Right ventricle myocardium inferior (tissue), 1 donor: ENCODE results near the gene ATP13A4. TPM values are rescaled to one million over a fixed set of nuclear protein-coding genes. Genes with fewer than 3 reads are reported as not detected.

ENCODE experiments used
- ATAC-seq: fragments of 200-7000 bp; cut with Tn5 transposase; one replicate; pipeline ENCODE4 v1.9.1; 2020; ENCODE audit warnings: mild to moderate bottlenecking, moderate library complexity
- DNase-seq: peaks from one replicate; pipeline ENCODE4 v3.0.0; 2021; ENCODE audit errors: missing footprints
- intact Hi-C: fragments of 100-400 bp; cut with DNase I; formaldehyde crosslinking; loops from one replicate; pipeline ENCODE4 v1.11.0; 2022
- long read RNA-seq: library from polyadenylated mRNA; unstranded; transcript quantifications from one replicate; pipeline ENCODE4 v2.0.0, GENCODE V29; 2021
- total RNA-seq: library from RNA; stranded (reverse); fragmentation: NEBNext Ultra II Directional; extraction: Animal tissue kit (Norgen Biotek cat#: 25700); gene quantifications from one replicate; pipeline ENCODE4 v1.2.1, GENCODE V29; 2021
- donor health status: DM: no; HTN: yes; CAD: no; lungs with severe emphysema.

ATP13A4 gene, protein sequence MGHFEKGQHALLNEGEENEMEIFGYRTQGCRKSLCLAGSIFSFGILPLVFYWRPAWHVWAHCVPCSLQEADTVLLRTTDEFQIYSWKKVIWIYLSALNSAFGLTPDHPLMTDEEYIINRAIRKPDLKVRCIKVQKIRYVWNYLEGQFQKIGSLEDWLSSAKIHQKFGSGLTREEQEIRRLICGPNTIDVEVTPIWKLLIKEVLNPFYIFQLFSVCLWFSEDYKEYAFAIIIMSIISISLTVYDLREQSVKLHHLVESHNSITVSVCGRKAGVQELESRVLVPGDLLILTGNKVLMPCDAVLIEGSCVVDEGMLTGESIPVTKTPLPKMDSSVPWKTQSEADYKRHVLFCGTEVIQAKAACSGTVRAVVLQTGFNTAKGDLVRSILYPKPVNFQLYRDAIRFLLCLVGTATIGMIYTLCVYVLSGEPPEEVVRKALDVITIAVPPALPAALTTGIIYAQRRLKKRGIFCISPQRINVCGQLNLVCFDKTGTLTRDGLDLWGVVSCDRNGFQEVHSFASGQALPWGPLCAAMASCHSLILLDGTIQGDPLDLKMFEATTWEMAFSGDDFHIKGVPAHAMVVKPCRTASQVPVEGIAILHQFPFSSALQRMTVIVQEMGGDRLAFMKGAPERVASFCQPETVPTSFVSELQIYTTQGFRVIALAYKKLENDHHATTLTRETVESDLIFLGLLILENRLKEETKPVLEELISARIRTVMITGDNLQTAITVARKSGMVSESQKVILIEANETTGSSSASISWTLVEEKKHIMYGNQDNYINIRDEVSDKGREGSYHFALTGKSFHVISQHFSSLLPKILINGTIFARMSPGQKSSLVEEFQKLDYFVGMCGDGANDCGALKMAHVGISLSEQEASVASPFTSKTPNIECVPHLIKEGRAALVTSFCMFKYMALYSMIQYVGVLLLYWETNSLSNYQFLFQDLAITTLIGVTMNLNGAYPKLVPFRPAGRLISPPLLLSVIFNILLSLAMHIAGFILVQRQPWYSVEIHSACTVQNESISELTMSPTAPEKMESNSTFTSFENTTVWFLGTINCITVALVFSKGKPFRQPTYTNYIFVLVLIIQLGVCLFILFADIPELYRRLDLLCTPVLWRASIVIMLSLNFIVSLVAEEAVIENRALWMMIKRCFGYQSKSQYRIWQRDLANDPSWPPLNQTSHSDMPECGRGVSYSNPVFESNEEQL
- total RNA-seq = 0.38 TPM
- long read RNA-seq, partial matches to known transcripts = 0 of 1 reads
- long read RNA-seq, other reads (novel, unspliced or antisense) = 1 of 1 reads

DNA sequence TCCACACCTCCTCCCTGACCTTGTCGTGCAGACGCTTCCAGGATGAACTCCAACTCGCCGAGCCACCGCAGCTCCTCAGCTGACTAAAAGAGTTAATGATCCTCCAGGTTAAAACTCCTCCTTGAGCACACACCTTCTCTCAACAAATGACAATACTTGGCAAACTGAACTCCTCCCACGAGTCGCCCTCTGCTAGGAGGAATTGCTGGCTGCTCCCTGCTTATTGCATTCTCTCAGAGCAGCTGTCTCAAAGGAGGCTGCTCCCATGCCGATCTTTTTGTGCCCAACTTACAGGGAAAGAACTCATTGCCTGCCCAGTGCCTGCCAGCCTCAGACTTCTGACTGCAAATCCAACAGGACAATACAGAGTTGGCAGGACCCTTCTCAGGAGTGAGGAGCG, at the start of gene ATP13A4:
Gene ATP13A4 (minus strand): TSS at position 85 of the 400 bp plus-strand sequence. CDS start 96 bp downstream, outside the sequence.
- intact Hi-C loops = no loop called here
- no peak for ATAC-seq
- DNase-seq = no peak

DNA sequence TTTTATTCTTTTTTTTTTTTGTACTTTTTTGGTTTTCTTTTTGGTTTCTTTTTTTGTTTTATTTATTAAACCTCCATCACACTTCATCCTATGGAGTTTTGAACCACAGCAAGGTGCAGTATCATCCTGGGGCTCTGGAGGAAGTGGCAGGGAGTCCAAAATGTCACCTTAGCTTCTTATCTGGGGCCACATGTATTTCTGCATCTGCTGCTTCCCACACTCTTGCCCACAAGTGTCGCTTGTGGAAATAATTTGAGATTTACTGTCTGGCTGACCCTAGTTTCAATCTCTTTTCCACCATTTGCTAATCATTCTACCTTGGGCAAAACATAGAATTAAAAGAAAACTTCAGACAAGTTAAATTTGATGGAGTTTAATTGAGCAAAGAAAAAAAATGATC, 44.7 kb upstream of the ATP13A4 start:
- ATAC-seq (no peak), DNase-seq (no peak)
- intact Hi-C loops = no loop called here

- intact Hi-C loops = no loop called here
- DNase-seq = no peak
- ATAC-seq = no peak
Measured at GRCh38 chr3:193598202-193598601, 43.5 kb upstream of the ATP13A4 start.

DNA sequence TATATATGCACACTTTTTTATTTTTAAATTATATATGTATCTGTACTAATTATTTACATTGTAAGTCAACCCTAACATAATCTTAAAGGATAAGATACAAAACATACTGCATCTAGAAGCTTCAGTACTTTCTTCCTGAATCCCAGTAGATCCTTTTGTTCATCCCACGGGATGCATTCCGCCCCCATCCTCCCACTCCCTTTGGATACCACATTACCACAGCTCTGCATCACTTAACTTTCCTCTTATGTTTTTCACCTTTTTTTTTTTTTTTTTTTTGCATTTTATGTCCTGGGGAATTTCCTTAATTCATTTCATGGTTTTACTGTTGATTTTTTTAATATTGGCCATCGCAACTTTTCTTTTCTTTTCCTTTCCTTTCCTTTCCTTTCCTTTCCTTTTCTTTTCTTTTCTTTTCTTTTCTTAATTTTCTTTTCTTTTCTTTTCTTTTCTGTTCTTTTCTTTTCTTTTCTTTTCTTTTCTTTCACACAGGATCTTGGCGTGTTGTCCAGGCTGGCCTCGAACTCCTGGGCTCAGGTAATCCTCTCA, 41.3 kb upstream of the ATP13A4 start:
- no peak for ATAC-seq
- no peak for DNase-seq
- intact Hi-C loops = no loop called here

GRCh38 chr3:193594946-193595689, 40.4 kb upstream of the ATP13A4 start:
- DNase-seq (no peak), ATAC-seq (no peak)
- intact Hi-C loops = no loop called here

DNA sequence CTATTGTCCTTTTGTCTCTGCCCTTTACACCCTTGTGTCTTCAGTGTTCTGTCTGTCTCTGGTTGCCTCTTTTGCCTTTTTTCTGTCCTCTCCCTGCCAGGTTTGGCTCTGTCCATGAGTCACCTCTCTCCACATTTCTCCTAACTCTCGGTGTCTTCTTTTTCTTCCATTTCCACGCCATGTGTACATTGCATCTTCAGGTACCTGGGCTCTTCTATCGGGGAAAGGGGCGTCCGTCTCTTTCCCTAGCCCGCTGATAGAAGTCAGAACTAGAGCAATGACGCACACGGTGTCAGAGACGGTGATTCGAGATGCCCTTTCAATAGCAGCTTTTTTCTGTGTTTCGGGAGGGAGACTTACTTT, 39.0 kb upstream of the ATP13A4 start:
- ATAC-seq (peak; percentile 4), DNase-seq (no peak)
- intact Hi-C loops = no loop called here

- peak; percentile 98 for DNase-seq
- ATAC-seq = peak; percentile 98
- intact Hi-C loops = no loop called here
Measured at GRCh38 chr3:193592841-193593667, 38.4 kb upstream of the ATP13A4 start, which contains the start of gene OPA1. OPA1 (plus strand) TSS chr3:193593208; CDS start chr3:193593378, 170 bp downstream.

- intact Hi-C loops = no loop called here
- ATAC-seq (no peak), DNase-seq (no peak)
Measured at GRCh38 chr3:193590088-193590856, 35.6 kb upstream of the ATP13A4 start.

- no peak for DNase-seq
- intact Hi-C loops = no loop called here
Measured at GRCh38 chr3:193589616-193590015, 34.9 kb upstream of the ATP13A4 start.

GRCh38 chr3:193589129-193589528, 34.4 kb upstream of the ATP13A4 start:
- intact Hi-C loops = no loop called here
- ATAC-seq = no peak

More at GRCh38 chr3:193589616-193590015, 34.9 kb upstream of the ATP13A4 start:
- no peak for ATAC-seq

GRCh38 chr3:193586526-193586925, 31.8 kb upstream of the ATP13A4 start:
- intact Hi-C loops = no loop called here
- DNase-seq = no peak
- ATAC-seq = no peak

More at GRCh38 chr3:193589129-193589528, 34.4 kb upstream of the ATP13A4 start:
- no peak for DNase-seq

DNA sequence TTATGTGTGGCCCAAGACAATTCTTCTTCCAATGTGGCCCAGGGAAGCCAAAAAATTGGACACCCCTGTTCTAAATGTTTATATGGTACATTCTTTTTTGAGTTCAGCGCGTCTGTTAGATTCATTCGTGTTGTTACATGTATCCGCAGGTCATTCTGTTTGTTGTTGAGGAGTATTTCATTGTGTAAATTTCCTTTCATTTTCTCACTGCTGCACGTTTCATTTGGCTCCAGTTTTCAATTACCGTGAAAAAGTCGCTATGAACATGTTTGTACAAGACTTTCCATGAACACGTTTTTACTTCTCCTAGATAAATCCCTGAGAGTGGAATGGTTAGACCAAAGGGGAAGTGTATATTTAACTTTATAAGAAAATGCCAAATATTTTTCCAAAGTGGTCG, 30.8 kb upstream of the ATP13A4 start:
- ATAC-seq = no peak
- intact Hi-C loops = no loop called here

DNA sequence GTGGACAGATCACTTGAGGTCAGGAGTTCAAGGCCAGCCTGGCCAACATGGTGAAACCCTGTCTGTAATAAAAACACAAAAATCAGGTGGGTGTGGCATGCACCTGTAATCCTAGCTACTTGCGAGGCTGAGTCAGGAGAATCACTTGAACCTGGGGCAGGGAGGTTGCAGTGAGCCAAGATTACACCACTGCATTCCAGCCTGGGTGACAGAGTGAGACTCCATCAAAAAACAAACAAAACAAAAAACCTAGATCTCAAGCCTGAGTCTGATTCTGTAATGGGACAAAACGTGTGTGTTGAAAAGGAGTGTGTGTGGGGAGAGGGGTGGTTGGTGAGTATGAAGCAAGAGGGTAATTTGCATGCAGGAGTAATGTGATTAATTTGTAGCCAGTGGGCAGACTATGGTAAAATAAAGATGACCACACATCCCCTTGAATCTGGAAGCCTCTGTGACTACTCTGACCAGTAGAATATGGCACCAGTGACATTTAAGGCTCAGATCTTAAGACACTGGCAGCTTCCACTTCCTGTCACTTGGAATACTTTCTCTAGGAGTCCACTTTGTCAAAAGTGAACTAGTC, 19.9 kb upstream of the ATP13A4 start:
- ATAC-seq = no peak
- intact Hi-C loops = loop anchor here (5.0 to 10.0 kb wide), 2 partner anchors 382 to 1110 kb away; no protein-coding TSS in a partner anchor
- DNase-seq = no peak

More for the DNA sequence above, 30.8 kb upstream of the ATP13A4 start:
- no peak for DNase-seq

- ATAC-seq (no peak), DNase-seq (no peak)
- intact Hi-C loops = loop anchor here (2.0 to 10.0 kb wide), 4 partner anchors 113 to 1109 kb away; no protein-coding TSS in a partner anchor
Measured at GRCh38 chr3:193573403-193574191, 18.9 kb upstream of the ATP13A4 start.

- peak; percentile 72 for ATAC-seq
- intact Hi-C loops = loop anchor here (2.0 to 10.0 kb wide), 4 partner anchors 112 to 1108 kb away; no protein-coding TSS in a partner anchor
- DNase-seq = no peak
Measured at GRCh38 chr3:193572426-193572908, 17.8 kb upstream of the ATP13A4 start.
